GM23248 (cell line): Measurements from ENCODE around the gene SNX5. TPM values are rescaled to one million over a fixed set of nuclear protein-coding genes. Genes with fewer than 3 reads are reported as not detected.

Experiments used
- DNase-seq: peaks from one replicate; pipeline ENCODE4 v3.0.0-alpha.2; 2015
- H2AFZ ChIP-seq: fragments of 200-600 bp; sonication (generic); 2 replicates; pipeline ENCODE4 v1.6.1; 2016; ENCODE audit warnings: antibody characterized with exemption
- H3F3A ChIP-seq: fragments of 200-600 bp; sonication (generic); 2 replicates; pipeline ENCODE4 v1.6.1; 2016; ENCODE audit warnings: mild to moderate bottlenecking, antibody characterized with exemption, mixed run types; ENCODE audit not compliant: insufficient read depth
- H3K27ac ChIP-seq: fragments of 200-600 bp; sonication (generic); 2 replicates; pipeline ENCODE4 v1.5.1; 2016; ENCODE audit warnings: mild to moderate bottlenecking
- H3K27me3 ChIP-seq: fragments of 200-600 bp; sonication (generic); replicated peaks from 2 replicates; pipeline ENCODE4 v1.6.1; 2016; ENCODE audit warnings: mild to moderate bottlenecking; ENCODE audit not compliant: insufficient read depth
- H3K36me3 ChIP-seq: fragments of 200-600 bp; sonication (generic); 2 replicates; pipeline ENCODE4 v1.6.1; 2016; ENCODE audit warnings: low read depth, mild to moderate bottlenecking
- H3K4me1 ChIP-seq: fragments of 200-600 bp; sonication (generic); 2 replicates; pipeline ENCODE4 v1.6.1; 2016; ENCODE audit warnings: mild to moderate bottlenecking; ENCODE audit not compliant: insufficient read depth
- H3K4me2 ChIP-seq: fragments of 200-600 bp; sonication (generic); one replicate; pipeline ENCODE4 v1.6.1; 2016; ENCODE audit warnings: mild to moderate bottlenecking; ENCODE audit not compliant: unreplicated experiment
- H3K4me3 ChIP-seq: fragments of 200-600 bp; sonication (generic); 2 replicates; pipeline ENCODE4 v1.5.1; 2016; ENCODE audit warnings: mild to moderate bottlenecking
- H3K79me2 ChIP-seq: fragments of 200-600 bp; sonication (generic); 2 replicates; pipeline ENCODE4 v1.6.1; 2016; ENCODE audit warnings: mild to moderate bottlenecking; ENCODE audit not compliant: insufficient read depth
- H3K9ac ChIP-seq: fragments of 200-600 bp; sonication (generic); 2 replicates; pipeline ENCODE4 v1.6.1; 2016; ENCODE audit warnings: mild to moderate bottlenecking
- H3K9me2 ChIP-seq: fragments of 200-600 bp; sonication (generic); 2 replicates; pipeline ENCODE4 v1.6.1; 2016; ENCODE audit warnings: mixed run types, mild to moderate bottlenecking, moderate library complexity; ENCODE audit not compliant: insufficient read depth
- H3K9me3 ChIP-seq: fragments of 200-600 bp; sonication (generic); one replicate; pipeline ENCODE4 v1.6.1; 2017; ENCODE audit warnings: low read depth
- H4K20me1 ChIP-seq: fragments of 200-600 bp; sonication (generic); 2 replicates; pipeline ENCODE4 v1.6.0; 2016; ENCODE audit not compliant: insufficient read depth
- EZH2 ChIP-seq: fragments of 200-600 bp; sonication (generic); IDR thresholded peaks from 2 replicates; pipeline ENCODE4 v1.6.1; 2018; ENCODE audit warnings: antibody characterized with exemption, mild to moderate bottlenecking; ENCODE audit not compliant: insufficient read depth, poor library complexity, severe bottlenecking
- EZH2phosphoT487 ChIP-seq: fragments of 200-600 bp; sonication (generic); IDR thresholded peaks from 2 replicates; pipeline ENCODE4 v1.6.1; 2018; ENCODE audit warnings: antibody characterized with exemption, moderate library complexity, mild to moderate bottlenecking, low read depth; ENCODE audit not compliant: insufficient read depth
- WGBS, 2 experiments: methylation state at CpG; one replicate each; pipeline ENCODE4 v1.1.6; 2015 to 2017; ENCODE audit warnings: low lambda C conversion rate in 2 of 2, low coverage in 1 of 2; ENCODE audit errors: missing lambda C conversion rate in 2 of 2; 5-methylcytosine and 5-hydroxymethylcytosine counted together
- in situ Hi-C: fragments of 300-500 bp; cut with MboI; formaldehyde crosslinking; loops from 2 replicates; pipeline ENCODE4 v1.15.0; 2020
- polyA plus RNA-seq: library from polyadenylated mRNA; unstranded; fragments of >200 nt; fragmentation: Nextera tagmentation; extraction: Ambion mirVana; gene quantifications from 2 replicates; pipeline ENCODE4 v1.2.1, GENCODE V29; 2016
- total RNA-seq: library from RNA; depleted of rRNA; stranded (reverse); fragments of >200 nt; shearing (Covaris generic); gene quantifications from 2 replicates; pipeline ENCODE4 v1.2.3, GENCODE V29; 2014

The SNX5 gene
- total and polyA plus RNA-seq, 2 experiments from 2014 or later: 65.2 to 70.7 TPM

- Histone ChIP-seq H3K4me1 (no peaks in the 10 kb centered on the region), H3K9me3 (no peaks in the 10 kb centered on the region), H3K9me2 (no peaks in the 10 kb centered on the region), H3K27me3 (no peaks in the 10 kb centered on the region), H3F3A (peaks cover 30% of the 10 kb centered on the region), H3K4me2 (no peak overlapping the region), H3K4me3 (no peak overlapping the region), H4K20me1 (peaks cover 3% of the 10 kb centered on the region; the same call in 1 of the 2 replicates), H3K9ac (no peak overlapping the region), H2AFZ (no peak overlapping the region), H3K36me3 (peaks cover 99% of the 10 kb centered on the region), H3K27ac (no peak overlapping the region), H3K79me2 (peaks cover 95% of the 10 kb centered on the region)
- no peak for DNase-seq
- TF ChIP-seq EZH2: no peak
- TF ChIP-seq EZH2phosphoT487: no peak
- 96 to 99% methylated on average over 4 of the region's 4 CpGs for WGBS, 2 experiments
- in situ Hi-C loops: no loop called here
These were observed 18.7 kb downstream of the SNX5 start for GRCh38 chr20:17949899-17950298.

- TF ChIP-seq EZH2 (no peak), EZH2phosphoT487 (no peak)
- in situ Hi-C loops: no loop called here
- peaks cover 81% of the 10 kb centered on the region for H3K79me2 ChIP-seq
- H3K36me3 ChIP-seq: peaks cover 96% of the 10 kb centered on the region
- H3K4me1 ChIP-seq: no peaks in the 10 kb centered on the region
- H4K20me1 ChIP-seq: peaks cover 3% of the 10 kb centered on the region; the same call in 1 of the 2 replicates
- no peak overlapping the region for H3K4me2 ChIP-seq
- peaks cover 30% of the 10 kb centered on the region for H3F3A ChIP-seq
- no peak for DNase-seq
- WGBS, 2 experiments: 98 to 100% methylated on average over 2 of the region's 2 CpGs
- H3K9ac ChIP-seq: no peak overlapping the region
- no peak overlapping the region for H2AFZ ChIP-seq
- no peak overlapping the region for H3K4me3 ChIP-seq
- no peaks in the 10 kb centered on the region for H3K9me3 ChIP-seq
- H3K27ac ChIP-seq: no peak overlapping the region; the same call in 1 of the 2 replicates
- no peaks in the 10 kb centered on the region for H3K9me2 ChIP-seq
- no peaks in the 10 kb centered on the region for H3K27me3 ChIP-seq
These were observed 20.2 kb downstream of the SNX5 start for GRCh38 chr20:17948442-17948841.

- no peak overlapping the region for H3K4me2 ChIP-seq
- no peaks in the 10 kb centered on the region for H3K27me3 ChIP-seq
- no peak overlapping the region for H2AFZ ChIP-seq
- H3F3A ChIP-seq: peaks cover 36% of the 10 kb centered on the region
- peaks cover 71% of the 10 kb centered on the region for H3K79me2 ChIP-seq
- no peak for DNase-seq
- no peaks in the 10 kb centered on the region for H3K9me3 ChIP-seq
- no peak overlapping the region for H3K4me3 ChIP-seq
- H3K4me1 ChIP-seq: no peaks in the 10 kb centered on the region
- WGBS, 2 experiments: 60 to 68% methylated on average over 5 of the region's 5 CpGs
- H3K9ac ChIP-seq: no peak overlapping the region
- no peak for TF ChIP-seq EZH2phosphoT487
- no peak for TF ChIP-seq EZH2
- in situ Hi-C loops: no loop called here
- H4K20me1 ChIP-seq: peaks cover 3% of the 10 kb centered on the region; the same call in 1 of the 2 replicates
- H3K9me2 ChIP-seq: no peaks in the 10 kb centered on the region
- no peak overlapping the region for H3K27ac ChIP-seq
- peaks cover 96% of the 10 kb centered on the region for H3K36me3 ChIP-seq
These were observed 21.1 kb downstream of the SNX5 start for GRCh38 chr20:17947474-17947815.

- in situ Hi-C loops: no loop called here
- H3K9ac ChIP-seq: no peak overlapping the region
- H4K20me1 ChIP-seq: peaks cover 3% of the 10 kb centered on the region; the same call in 1 of the 2 replicates
- no peak for TF ChIP-seq EZH2
- TF ChIP-seq EZH2phosphoT487: no peak
- 88 to 94% methylated on average over 6 of the region's 6 CpGs for WGBS, 2 experiments
- no peak for DNase-seq
- H3K9me3 ChIP-seq: no peaks in the 10 kb centered on the region
- H3F3A ChIP-seq: peaks cover 43% of the 10 kb centered on the region
- no peak overlapping the region for H3K4me3 ChIP-seq
- peaks cover 96% of the 10 kb centered on the region for H3K36me3 ChIP-seq
- H3K4me2 ChIP-seq: no peak overlapping the region
- H2AFZ ChIP-seq: no peak overlapping the region
- H3K27me3 ChIP-seq: no peaks in the 10 kb centered on the region
- no peak overlapping the region for H3K27ac ChIP-seq
- peaks cover 65% of the 10 kb centered on the region for H3K79me2 ChIP-seq
- no peaks in the 10 kb centered on the region for H3K9me2 ChIP-seq
- no peaks in the 10 kb centered on the region for H3K4me1 ChIP-seq
These were observed 21.8 kb downstream of the SNX5 start for GRCh38 chr20:17946572-17947473.
